Activated B cell treated with CpG ODN at 0.5 μM for 24 hours (primary cell): Measurements from ENCODE around the gene EPDR1. TPM values are rescaled to one million over a fixed set of nuclear protein-coding genes. Genes with fewer than 3 reads are reported as not detected.
A peak's percentile ranks its signal among the peaks of the same experiment; 100 is the strongest.

Source experiments
- ATAC-seq: fragments of 200-7000 bp; cut with Tn5 transposase; one replicate; pipeline ENCODE4 v1.10.0; 2021; ENCODE audit warnings: low read depth, mild to moderate bottlenecking, moderate library complexity
- CTCF ChIA-PET: fragments of 350-600 bp; sonication (Branson Sonifier 250); formaldehyde crosslinking; loops from one replicate; lab custom pipeline; 2021; ENCODE audit warnings: antibody characterized with exemption; lab: Charles Lee
- POLR2A ChIA-PET: fragments of 350-600 bp; sonication (Branson Sonifier 250); formaldehyde crosslinking; loops from one replicate; lab custom pipeline; 2021; ENCODE audit warnings: antibody characterized with exemption; lab: Charles Lee
- DNase-seq: peaks from one replicate; pipeline ENCODE4 v3.0.0; 2022
- H3K27ac Mint-ChIP-seq: one replicate; pipeline ENCODE4 v1.8.0; 2020; ENCODE audit warnings: mixed read lengths
- H3K27me3 Mint-ChIP-seq: one replicate; pipeline ENCODE4 v1.8.0; 2021; ENCODE audit warnings: mixed read lengths
- H3K36me3 Mint-ChIP-seq: one replicate; pipeline ENCODE4 v1.8.0; 2021; ENCODE audit warnings: low read depth, mixed read lengths
- H3K4me1 Mint-ChIP-seq: one replicate; pipeline ENCODE4 v1.8.0; 2021; ENCODE audit warnings: mixed read lengths
- H3K4me3 Mint-ChIP-seq: one replicate; pipeline ENCODE4 v1.8.0; 2020; ENCODE audit warnings: mild to moderate bottlenecking, mixed read lengths
- H3K9me3 Mint-ChIP-seq: one replicate; pipeline ENCODE4 v1.8.0; 2020; ENCODE audit warnings: mixed read lengths
- CTCF ChIP-seq: fragments of 200-600 bp; IDR thresholded peaks from one replicate; pipeline ENCODE4 v1.8.0; 2022; ENCODE audit warnings: antibody characterized with exemption, mild to moderate bottlenecking
- intact Hi-C: fragments of 100-400 bp; cut with micrococcal nuclease; formaldehyde crosslinking; loops from one replicate; pipeline ENCODE4 v1.15.1; 2024
- total RNA-seq: library from RNA; stranded (reverse); gene quantifications from 2 replicates; pipeline ENCODE4 v1.2.3, GENCODE V29; 2022

EPDR1 gene
- total RNA-seq, 1 donor from 2014 or later = 0.69 TPM

- ATAC-seq (no peak), DNase-seq (no peak)
- H3K9me3 Mint-ChIP-seq = no peaks in the 10 kb centered on the region
- no peaks in the 10 kb centered on the region for H3K36me3 Mint-ChIP-seq
- peaks cover 29% of the 10 kb centered on the region for H3K4me1 Mint-ChIP-seq
- peaks cover 48% of the 10 kb centered on the region for H3K27me3 Mint-ChIP-seq
- no peak for TF ChIP-seq CTCF
- H3K4me3 Mint-ChIP-seq = no peak overlapping the region
- ChIA-PET CTCF (interaction anchor here (1.7 kb wide), 1 partner anchor 9 kb away, joined by 5 read pairs; no protein-coding TSS in a partner anchor), POLR2A (no interaction called here)
- H3K27ac Mint-ChIP-seq = no peak overlapping the region
- intact Hi-C loops = no loop called here
Observed at GRCh38 chr7:37916017-37916672, 4.3 kb upstream of the EPDR1 start.

GRCh38 chr7:37916673-37917660, 3.5 kb upstream of the EPDR1 start, which contains the start of gene SFRP4:
TSS of gene SFRP4 (minus strand) at chr7:37916817. CDS start at chr7:37916537, 280 bp downstream.
- Mint-ChIP-seq H3K27ac (no peak within 1 kb of the TSS), H3K4me3 (no peak within 1 kb of the TSS), H3K4me1 (peaks cover 35% of the 10 kb centered on the region), H3K27me3 (peaks cover 50% of the 10 kb centered on the region), H3K36me3 (no peaks in the 10 kb centered on the region), H3K9me3 (no peaks in the 10 kb centered on the region)
- no peak for TF ChIP-seq CTCF
- ChIA-PET POLR2A (no interaction called here), CTCF (interaction anchor here (0.9 to 1.7 kb wide), 2 partner anchors 10 to 453 kb away, joined by 3 to 5 read pairs; no protein-coding TSS in a partner anchor)
- DNase-seq (no peak), ATAC-seq (no peak)
- intact Hi-C loops = no loop called here

GRCh38 chr7:37918526-37918925, 1.9 kb upstream of the EPDR1 start:
- TF ChIP-seq CTCF = no peak
- no peaks in the 10 kb centered on the region for H3K36me3 Mint-ChIP-seq
- H3K27me3 Mint-ChIP-seq = peaks cover 53% of the 10 kb centered on the region
- H3K4me3 Mint-ChIP-seq = no peak overlapping the region
- intact Hi-C loops = no loop called here
- ATAC-seq (no peak), DNase-seq (no peak)
- peaks cover 35% of the 10 kb centered on the region for H3K4me1 Mint-ChIP-seq
- CTCF ChIA-PET = interaction anchor here (0.6 to 0.9 kb wide), 3 partner anchors 10 to 451 kb away, joined by 3 to 4 read pairs (median 3); no protein-coding TSS in a partner anchor
- no peaks in the 10 kb centered on the region for H3K9me3 Mint-ChIP-seq
- no peak overlapping the region for H3K27ac Mint-ChIP-seq
- POLR2A ChIA-PET = no interaction called here

- TF ChIP-seq CTCF = no peak
- peak overlapping the region; percentile 77 for H3K4me3 Mint-ChIP-seq
- H3K27me3 Mint-ChIP-seq = peaks cover 48% of the 10 kb centered on the region
- no peaks in the 10 kb centered on the region for H3K36me3 Mint-ChIP-seq
- intact Hi-C loops = loop anchor here (2.0 kb wide), 1 partner anchor 302 kb away; no protein-coding TSS in a partner anchor
- ATAC-seq (peak; percentile 45), DNase-seq (peak; percentile 20)
- H3K9me3 Mint-ChIP-seq = peaks cover 4% of the 10 kb centered on the region
- POLR2A ChIA-PET = no interaction called here
- CTCF ChIA-PET = no interaction called here
- H3K27ac Mint-ChIP-seq = no peak overlapping the region
- peaks cover 27% of the 10 kb centered on the region for H3K4me1 Mint-ChIP-seq
Observed at GRCh38 chr7:37920849-37921805, 687 bp downstream of the EPDR1 start.
